D721Med (cell line): ENCODE data around the gene EMILIN3.
"Not testable (repeated sequence)": the region's sequence is repeated elsewhere in the genome, so short reads cannot be mapped to it uniquely, and the experiment has no call there.

ENCODE experiments used
- DNase-seq: peaks from one replicate; pipeline ENCODE4 v3.0.0; 2011; ENCODE audit warnings: low spot score; ENCODE audit not compliant: insufficient read length
- FAIRE-seq: peaks from 2 replicates; lab custom pipeline; 2011; peaks lifted over from hg19 to GRCh38; lab: Jason Lieb, UNC
- TF ChIP-seq, protein P1 (sequence below): IDR thresholded peaks from 2 replicates; pipeline ENCODE4 v1.5.1; 2012; ENCODE audit warnings: mild to moderate bottlenecking, control low read depth; ENCODE audit not compliant: insufficient read depth; ENCODE audit errors: missing control alignments

Gene EMILIN3

DNA sequence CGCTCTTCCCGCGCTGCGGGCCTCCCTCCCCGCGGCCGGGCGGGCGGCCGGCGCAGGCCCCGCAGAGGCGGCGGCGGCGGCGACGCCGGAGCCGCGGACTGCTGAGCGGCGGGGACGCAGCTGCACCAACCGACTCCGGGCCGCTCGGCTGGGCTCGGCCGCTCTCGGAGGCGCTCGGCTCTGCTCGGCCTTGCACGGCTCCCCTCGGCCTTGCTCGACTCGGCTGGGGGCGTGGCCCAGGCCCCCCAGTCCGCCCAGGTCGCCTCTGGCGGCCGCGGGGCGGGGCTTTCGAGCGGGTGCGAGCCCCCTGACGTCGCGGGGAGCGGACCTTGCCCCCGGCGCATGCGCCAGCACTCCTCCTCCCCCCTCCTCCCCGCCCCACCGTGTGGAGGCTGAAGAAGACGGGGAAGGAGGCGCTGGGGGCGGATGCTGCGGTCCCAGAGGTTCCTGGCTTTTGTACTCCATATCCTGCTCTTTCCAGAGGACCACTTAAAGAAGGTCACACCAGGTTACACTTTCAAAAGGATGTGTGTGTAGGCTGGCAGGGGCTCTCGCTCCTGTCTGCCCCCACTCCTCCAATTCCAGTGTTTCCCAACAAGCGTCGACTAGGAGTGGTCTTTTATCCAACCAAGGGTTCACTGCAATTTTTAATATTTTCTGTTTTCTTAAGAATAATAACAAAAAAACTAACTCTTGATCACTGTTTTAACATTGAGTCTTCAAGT is 48.9 kb downstream of the EMILIN3 start, which contains the start of gene ZHX3:
TSS of gene ZHX3 (minus strand) at position 186 of the 725 bp plus-strand sequence. CDS start 112,815 bp downstream, outside the sequence.
- TF ChIP-seq, protein P1, sequence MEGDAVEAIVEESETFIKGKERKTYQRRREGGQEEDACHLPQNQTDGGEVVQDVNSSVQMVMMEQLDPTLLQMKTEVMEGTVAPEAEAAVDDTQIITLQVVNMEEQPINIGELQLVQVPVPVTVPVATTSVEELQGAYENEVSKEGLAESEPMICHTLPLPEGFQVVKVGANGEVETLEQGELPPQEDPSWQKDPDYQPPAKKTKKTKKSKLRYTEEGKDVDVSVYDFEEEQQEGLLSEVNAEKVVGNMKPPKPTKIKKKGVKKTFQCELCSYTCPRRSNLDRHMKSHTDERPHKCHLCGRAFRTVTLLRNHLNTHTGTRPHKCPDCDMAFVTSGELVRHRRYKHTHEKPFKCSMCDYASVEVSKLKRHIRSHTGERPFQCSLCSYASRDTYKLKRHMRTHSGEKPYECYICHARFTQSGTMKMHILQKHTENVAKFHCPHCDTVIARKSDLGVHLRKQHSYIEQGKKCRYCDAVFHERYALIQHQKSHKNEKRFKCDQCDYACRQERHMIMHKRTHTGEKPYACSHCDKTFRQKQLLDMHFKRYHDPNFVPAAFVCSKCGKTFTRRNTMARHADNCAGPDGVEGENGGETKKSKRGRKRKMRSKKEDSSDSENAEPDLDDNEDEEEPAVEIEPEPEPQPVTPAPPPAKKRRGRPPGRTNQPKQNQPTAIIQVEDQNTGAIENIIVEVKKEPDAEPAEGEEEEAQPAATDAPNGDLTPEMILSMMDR = no peak
- FAIRE-seq (no peak), DNase-seq (peak; percentile 84)

DNA sequence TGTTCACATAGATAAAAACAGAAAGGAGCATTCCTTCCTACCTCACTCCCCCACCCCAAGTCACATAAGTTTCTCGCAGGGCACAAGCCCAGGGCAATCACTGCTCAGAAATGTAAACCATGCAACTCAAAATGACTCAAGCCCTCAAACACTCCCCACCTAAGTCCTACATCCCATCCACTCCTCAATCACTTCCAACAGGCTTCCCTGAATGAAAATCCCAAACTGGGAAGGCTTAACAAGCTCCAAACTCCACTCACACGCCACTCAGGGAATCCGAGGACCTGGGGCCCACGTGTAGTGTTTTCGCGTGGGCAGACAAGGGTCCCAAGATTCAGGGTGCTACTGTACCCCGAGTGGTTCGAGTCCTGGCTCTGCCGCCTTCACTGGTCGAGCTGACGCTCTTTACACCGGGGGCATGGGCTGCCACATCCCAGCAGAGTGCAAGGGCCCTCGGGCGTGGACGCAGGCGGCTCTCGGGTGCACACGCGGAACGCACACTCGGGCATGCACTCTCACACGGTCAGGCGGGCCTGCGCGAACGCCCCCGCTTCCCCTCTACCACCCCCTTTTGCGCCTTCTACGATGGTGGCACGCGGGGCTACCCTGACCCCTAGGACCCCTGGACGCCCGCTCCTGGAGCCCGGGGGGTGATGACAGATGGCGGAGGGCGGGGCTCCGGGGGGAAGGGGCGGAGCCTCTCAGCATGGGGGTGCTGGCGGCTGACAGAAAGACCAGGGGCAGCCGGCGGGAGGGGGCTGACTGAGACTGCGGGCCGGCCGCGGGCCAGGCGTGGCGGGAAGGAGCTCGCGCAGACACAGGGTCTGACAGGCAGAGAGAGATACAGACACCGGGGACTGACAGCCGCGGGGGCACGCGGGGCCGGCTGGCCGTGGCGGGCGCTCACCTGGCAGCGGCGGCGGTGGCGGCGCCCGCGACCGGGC is 49.7 kb downstream of the EMILIN3 start:
- no peak for FAIRE-seq
- DNase-seq = peak; percentile 66
- TF ChIP-seq, protein P1 = no peak

- no peak for DNase-seq
- TF ChIP-seq, protein P1 = no peak
- FAIRE-seq = no peak
Observed at GRCh38 chr20:41316051-41316450, 50.6 kb downstream of the EMILIN3 start.

DNA sequence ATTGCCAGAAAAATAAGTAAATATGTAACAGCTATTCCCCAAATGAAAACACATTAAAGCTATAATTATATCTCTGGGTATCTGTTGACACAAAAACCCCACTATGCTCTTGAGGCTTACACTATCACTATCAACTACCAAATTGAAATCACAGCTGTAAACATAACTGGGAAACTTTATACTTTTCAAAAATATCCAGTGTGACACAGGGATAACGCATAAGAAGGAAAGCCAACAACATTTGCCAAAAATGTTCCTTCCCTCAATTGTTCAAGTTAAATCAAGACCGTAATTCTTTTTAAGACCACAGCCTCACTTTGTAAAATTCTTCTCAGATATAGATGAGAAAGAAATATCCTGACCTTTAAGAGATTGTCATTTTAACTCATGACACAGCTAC is 52.2 kb downstream of the EMILIN3 start:
- DNase-seq = no peak
- TF ChIP-seq, protein P1 = no peak
- no peak for FAIRE-seq

GRCh38 chr20:41312009-41312408 is 54.6 kb downstream of the EMILIN3 start:
- not testable (repeated sequence) for FAIRE-seq, DNase-seq
